GM13977 (cell line): ENCODE measurements around the gene HMOX2.
A peak's percentile ranks its signal among the peaks of the same experiment; 100 is the strongest.

Source experiments
- DNase-seq: peaks from one replicate; pipeline ENCODE4 v3.0.0; 2012; ENCODE audit warnings: low spot score
- CTCF ChIP-seq: IDR thresholded peaks from 2 replicates; pipeline ENCODE4 v1.5.1; 2012; ENCODE audit warnings: mild to moderate bottlenecking, control low read depth; ENCODE audit not compliant: insufficient read depth; ENCODE audit errors: extremely low read depth, missing control alignments
- in situ Hi-C: fragments of 300-500 bp; cut with MboI; formaldehyde crosslinking; loops from one replicate; pipeline ENCODE4 v1.12.0; 2022; ENCODE audit warnings: low sequenced_read_pairs, low pct_unique_long_range_greater_than_20kb, mixed read lengths, inconsistent platforms; ENCODE audit not compliant: unreplicated experiment

Gene HMOX2

GRCh38 chr16:4511441-4512082 is 35.4 kb downstream of the HMOX2 start:
- DNase-seq = no peak
- no peak for TF ChIP-seq CTCF
- in situ Hi-C loops = no loop called here

- no peak for DNase-seq
- no peak for TF ChIP-seq CTCF
- in situ Hi-C loops = no loop called here
These were observed 36.3 kb downstream of the HMOX2 start for GRCh38 chr16:4512473-4512872.

- no peak for DNase-seq
- in situ Hi-C loops = no loop called here
These were observed 37.1 kb downstream of the HMOX2 start for GRCh38 chr16:4513086-4513860.

GRCh38 chr16:4513881-4514280 is 37.7 kb downstream of the HMOX2 start:
- in situ Hi-C loops = no loop called here
- no peak for TF ChIP-seq CTCF

More at GRCh38 chr16:4513086-4513860, 37.1 kb downstream of the HMOX2 start:
- TF ChIP-seq CTCF = no peak

GRCh38 chr16:4514606-4515005 is 38.4 kb downstream of the HMOX2 start:
- no peak for DNase-seq
- no peak for TF ChIP-seq CTCF
- in situ Hi-C loops = no loop called here

More at GRCh38 chr16:4513881-4514280, 37.7 kb downstream of the HMOX2 start:
- no peak for DNase-seq

- in situ Hi-C loops = no loop called here
- TF ChIP-seq CTCF = no peak
- DNase-seq = peak; percentile 56
These were observed 39.5 kb downstream of the HMOX2 start for GRCh38 chr16:4515611-4516233.
